HCT116 (cell line): ENCODE data around the gene GALNT7. TPM values are rescaled to one million over a fixed set of nuclear protein-coding genes. Genes with fewer than 3 reads are reported as not detected.

Experiments used
- ATAC-seq: fragments of 200-7000 bp; cut with Tn5 transposase; 2 replicates; pipeline ENCODE4 v1.9.1; 2020; ENCODE audit warnings: mild to moderate bottlenecking, moderate library complexity
- BruUV-seq: library from RNA; stranded (reverse); fragments of 400-500 nt; replicated peaks from 2 replicates; lab custom pipeline; 2021; lab: Mats Ljungman, UMichigan
- CTCF ChIA-PET: fragments of 300-600 bp; sonication (Branson Sonifier 250); formaldehyde crosslinking; loops from one replicate; lab custom pipeline; 2021; ENCODE audit warnings: antibody characterized with exemption; lab: Charles Lee
- POLR2A ChIA-PET: fragments of 300-600, 350-600 bp; sonication (Branson Sonifier 250); formaldehyde crosslinking; loops from one replicate; lab custom pipeline; 2021; ENCODE audit warnings: antibody characterized with exemption; lab: Charles Lee
- RAD21 ChIA-PET, 2 experiments: fragments of 300-600 bp; sonication (Branson Sonifier 250); formaldehyde crosslinking; loops; one replicate each; lab custom pipeline; 2023; ENCODE audit warnings: low total read pairs in 2 of 2; ENCODE audit not compliant: uncharacterized antibody in 2 of 2, unreplicated experiment in 2 of 2, low non-redundant PET in 1 of 2; lab: Charles Lee
- DNase-seq: peaks from one replicate; pipeline ENCODE4 v3.0.0-alpha.2; 2010; ENCODE audit warnings: low read depth, low spot score
- H2AFZ ChIP-seq: fragments of 200-600 bp; shearing (Covaris generic), sonication (generic); 2 replicates; pipeline ENCODE4 v1.6.1; 2017; ENCODE audit warnings: low read depth, mixed run types, mixed read lengths, antibody characterized with exemption, low read length; ENCODE audit not compliant: poor library complexity, severe bottlenecking
- H3K27ac ChIP-seq: 2 replicates; pipeline ENCODE4 v1.5.1; 2012; ENCODE audit warnings: low read depth, low read length
- H3K27me3 ChIP-seq: fragments of 200-600 bp; sonication (generic); 2 replicates; pipeline ENCODE4 v1.6.1; 2016; ENCODE audit warnings: mixed run types, low read length, mixed read lengths; ENCODE audit not compliant: insufficient read depth
- H3K36me3 ChIP-seq, 2 experiments: fragments of 200-500 bp in 1 of 2; fragments of 200-600 bp in 1 of 2; sonication (Bioruptor generic) in 1 of 2; sonication (generic) in 1 of 2; 2 replicates each; pipeline versions ENCODE4 v1.5.1 to v1.6.1; 2014 to 2016; ENCODE audit warnings: low read length in 2 of 2, inconsistent platforms in 1 of 2, mixed read lengths in 1 of 2, mixed run types in 1 of 2; ENCODE audit not compliant: insufficient read depth in 2 of 2, control insufficient read depth in 1 of 2
- H3K4me1 ChIP-seq, 2 experiments: fragments of 200-600 bp in 1 of 2; sonication (generic) in 1 of 2; 2 replicates each; pipeline versions ENCODE4 v1.5.1 to v1.6.1; 2012 to 2017; ENCODE audit warnings: low read length in 2 of 2, inconsistent platforms in 1 of 2, mild to moderate bottlenecking in 1 of 2, mixed read lengths in 1 of 2, mixed run types in 1 of 2, moderate library complexity in 1 of 2; ENCODE audit not compliant: insufficient read depth in 2 of 2, control insufficient read depth in 1 of 2
- H3K4me2 ChIP-seq: fragments of 200-600 bp; sonication (generic); 2 replicates; pipeline ENCODE4 v1.6.1; 2017; ENCODE audit warnings: mixed run types, low read length, mixed read lengths
- H3K4me3 ChIP-seq, 2 experiments: fragments of 200-600 bp in 1 of 2; sonication (generic) in 1 of 2; replicated peaks in 1 of 2; 2 replicates each; pipeline ENCODE4 v1.5.1; 2011 to 2016; ENCODE audit warnings: low read length in 2 of 2, control low read depth in 1 of 2, low read depth in 1 of 2, mild to moderate bottlenecking in 1 of 2, mixed read lengths in 1 of 2, mixed run types in 1 of 2
- H3K79me2 ChIP-seq: fragments of 200-600 bp; sonication (generic); 2 replicates; pipeline ENCODE4 v1.6.1; 2017; ENCODE audit warnings: mild to moderate bottlenecking, mixed run types, low read length, moderate library complexity, mixed read lengths; ENCODE audit not compliant: insufficient read depth
- H3K9ac ChIP-seq: fragments of 200-600 bp; sonication (generic); 2 replicates; pipeline ENCODE4 v1.6.1; 2016; ENCODE audit warnings: low read length, mixed read lengths
- H3K9me2 ChIP-seq: fragments of 200-600 bp; sonication (generic), shearing (Covaris generic); 2 replicates; pipeline ENCODE4 v1.6.1; 2017; ENCODE audit warnings: mixed run types, mild to moderate bottlenecking, moderate library complexity; ENCODE audit not compliant: insufficient read depth
- H3K9me3 ChIP-seq, 2 experiments: fragments of 200-500 bp in 1 of 2; fragments of 200-600 bp in 1 of 2; sonication (Bioruptor generic) in 1 of 2; sonication (generic) in 1 of 2; 2 replicates each; pipeline ENCODE4 v1.6.1; 2014 to 2017; ENCODE audit warnings: low read length in 2 of 2, mixed read lengths in 2 of 2, inconsistent platforms in 1 of 2, low read depth in 1 of 2, mild to moderate bottlenecking in 1 of 2, mixed run types in 1 of 2, moderate library complexity in 1 of 2; ENCODE audit not compliant: control insufficient read depth in 1 of 2, insufficient read depth in 1 of 2
- H4K20me1 ChIP-seq: fragments of 200-600 bp; sonication (generic), shearing (Covaris generic); 2 replicates; pipeline ENCODE4 v1.6.1; 2017; ENCODE audit warnings: mixed run types, mild to moderate bottlenecking, moderate library complexity; ENCODE audit not compliant: insufficient read depth
- CBX3 ChIP-seq: IDR thresholded peaks from 2 replicates; pipeline ENCODE4 v1.6.1; 2012; ENCODE audit warnings: low read depth
- CEBPB ChIP-seq: IDR thresholded peaks from 2 replicates; pipeline ENCODE4 v1.6.1; 2012; ENCODE audit warnings: low read depth
- EGR1 ChIP-seq: IDR thresholded peaks from 2 replicates; pipeline ENCODE4 v1.6.1; 2012; ENCODE audit warnings: low read depth
- ELF1 ChIP-seq: IDR thresholded peaks from 2 replicates; pipeline ENCODE4 v1.6.1; 2012; ENCODE audit warnings: low read depth, borderline replicate concordance
- FOSL1 ChIP-seq: IDR thresholded peaks from 2 replicates; pipeline ENCODE4 v1.6.1; 2012; ENCODE audit warnings: low read depth
- JUND ChIP-seq: IDR thresholded peaks from 2 replicates; pipeline ENCODE4 v1.6.1; 2012
- POLR2A ChIP-seq: IDR thresholded peaks from 2 replicates; pipeline ENCODE4 v1.7.0; 2011; ENCODE audit warnings: borderline replicate concordance; ENCODE audit not compliant: insufficient read depth, insufficient read length; ENCODE audit errors: extremely low read depth
- POLR2AphosphoS5 ChIP-seq: IDR thresholded peaks from 2 replicates; pipeline ENCODE4 v1.6.1; 2011; ENCODE audit warnings: mild to moderate bottlenecking, low read depth, low read length, moderate library complexity
- RAD21 ChIP-seq: IDR thresholded peaks from 2 replicates; pipeline ENCODE4 v1.6.1; 2012; ENCODE audit warnings: low read depth, mild to moderate bottlenecking
- SIN3A ChIP-seq: IDR thresholded peaks from 2 replicates; pipeline ENCODE4 v1.6.1; 2012; ENCODE audit warnings: low read depth
- SP1 ChIP-seq: IDR thresholded peaks from 2 replicates; pipeline ENCODE4 v1.6.1; 2012; ENCODE audit warnings: low read depth
- TCF7L2 ChIP-seq: IDR thresholded peaks from 2 replicates; pipeline ENCODE4 v1.7.0; 2011; ENCODE audit warnings: borderline replicate concordance, inconsistent platforms; ENCODE audit not compliant: insufficient read depth, insufficient read length; ENCODE audit errors: extremely low read depth
- YY1 ChIP-seq: IDR thresholded peaks from 2 replicates; pipeline ENCODE4 v1.6.1; 2011; ENCODE audit warnings: low read length, low read depth, moderate library complexity, mild to moderate bottlenecking; ENCODE audit not compliant: insufficient replicate concordance; ENCODE audit errors: extremely low read depth
- ZFX ChIP-seq: fragments of 450-650 bp; IDR thresholded peaks from 2 replicates; pipeline ENCODE4 v1.6.1; 2017
- ZNF274 ChIP-seq: fragments of 200-500 bp; sonication (Bioruptor generic); IDR thresholded peaks from 2 replicates; pipeline ENCODE4 v1.6.1; 2014; ENCODE audit warnings: mild to moderate bottlenecking, low read depth, low read length, inconsistent platforms
- intact Hi-C: fragments of 100-400 bp; cut with micrococcal nuclease; formaldehyde crosslinking; loops from 2 replicates; pipeline ENCODE4 v1.10.0; 2022
- total RNA-seq: library from RNA; stranded (reverse); gene quantifications from one replicate; pipeline ENCODE4 v1.2.1, GENCODE V29; 2021; ENCODE audit not compliant: unreplicated experiment
- TF ChIP-seq, protein P1 (sequence below): IDR thresholded peaks from 2 replicates; pipeline ENCODE4 v1.6.1; 2012; ENCODE audit warnings: low read depth
- TF ChIP-seq, protein P2 (sequence below): IDR thresholded peaks from 2 replicates; pipeline ENCODE4 v1.6.1; 2012
- TF ChIP-seq, protein P3 (sequence below): IDR thresholded peaks from 2 replicates; pipeline ENCODE4 v1.6.1; 2011; ENCODE audit warnings: mild to moderate bottlenecking, low read length, moderate library complexity; ENCODE audit not compliant: insufficient replicate concordance; ENCODE audit errors: extremely low read depth

The GALNT7 gene
- total RNA-seq, 1 experiment from 2014 or later = 21.3 TPM

DNA sequence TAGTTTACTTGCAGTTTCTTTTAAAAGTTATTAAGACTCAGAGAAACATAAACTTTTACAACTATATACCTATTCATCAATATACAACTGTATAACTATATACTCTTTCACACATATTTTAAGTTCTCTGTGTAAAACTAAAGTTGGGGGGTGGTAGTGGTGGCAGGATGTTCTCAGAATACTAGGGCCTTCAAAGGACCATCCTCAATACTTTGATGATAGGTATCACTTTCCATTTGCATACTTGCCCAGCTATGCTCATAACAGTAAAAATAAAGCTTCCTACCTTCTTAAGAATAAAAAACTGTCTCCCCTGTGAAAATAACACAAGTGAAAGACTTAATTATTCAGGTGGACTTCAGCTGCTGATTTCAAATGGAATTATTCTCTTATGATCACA is 2.9 kb upstream of the GALNT7 start (continued):
- no peak for TF ChIP-seq POLR2AphosphoS5
- no peak for TF ChIP-seq TCF7L2
- TF ChIP-seq RAD21 = no peak
- TF ChIP-seq, all 23 proteins: peak for 0

DNA sequence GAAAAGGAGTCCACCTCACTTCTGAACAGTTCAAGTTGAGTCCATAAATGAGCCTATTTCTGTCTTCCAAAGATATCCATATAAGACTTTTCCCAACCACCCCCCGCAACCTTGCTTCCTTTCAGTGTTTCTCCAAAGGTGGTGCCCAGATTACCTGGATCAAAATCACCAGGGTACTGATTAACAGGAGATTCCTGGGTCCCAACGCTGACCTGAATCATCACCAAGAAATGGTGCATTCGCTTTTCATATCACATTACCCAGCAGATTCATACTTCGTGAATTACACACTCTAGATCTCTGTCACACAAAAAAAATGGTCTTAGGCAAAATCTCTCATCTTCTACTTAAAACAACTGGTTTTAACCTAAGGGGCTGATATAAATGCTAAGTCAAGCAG is 2.1 kb upstream of the GALNT7 start:
- TF ChIP-seq ZFX (no peak), RAD21 (no peak), CEBPB (no peak), SP1 (no peak), TCF7L2 (no peak), ZNF274 (no peak), ELF1 (no peak), YY1 (no peak), JUND (no peak), EGR1 (no peak), SIN3A (no peak), POLR2AphosphoS5 (no peak), POLR2A (no peak), CBX3 (no peak), FOSL1 (no peak)
- TF ChIP-seq, protein P1, sequence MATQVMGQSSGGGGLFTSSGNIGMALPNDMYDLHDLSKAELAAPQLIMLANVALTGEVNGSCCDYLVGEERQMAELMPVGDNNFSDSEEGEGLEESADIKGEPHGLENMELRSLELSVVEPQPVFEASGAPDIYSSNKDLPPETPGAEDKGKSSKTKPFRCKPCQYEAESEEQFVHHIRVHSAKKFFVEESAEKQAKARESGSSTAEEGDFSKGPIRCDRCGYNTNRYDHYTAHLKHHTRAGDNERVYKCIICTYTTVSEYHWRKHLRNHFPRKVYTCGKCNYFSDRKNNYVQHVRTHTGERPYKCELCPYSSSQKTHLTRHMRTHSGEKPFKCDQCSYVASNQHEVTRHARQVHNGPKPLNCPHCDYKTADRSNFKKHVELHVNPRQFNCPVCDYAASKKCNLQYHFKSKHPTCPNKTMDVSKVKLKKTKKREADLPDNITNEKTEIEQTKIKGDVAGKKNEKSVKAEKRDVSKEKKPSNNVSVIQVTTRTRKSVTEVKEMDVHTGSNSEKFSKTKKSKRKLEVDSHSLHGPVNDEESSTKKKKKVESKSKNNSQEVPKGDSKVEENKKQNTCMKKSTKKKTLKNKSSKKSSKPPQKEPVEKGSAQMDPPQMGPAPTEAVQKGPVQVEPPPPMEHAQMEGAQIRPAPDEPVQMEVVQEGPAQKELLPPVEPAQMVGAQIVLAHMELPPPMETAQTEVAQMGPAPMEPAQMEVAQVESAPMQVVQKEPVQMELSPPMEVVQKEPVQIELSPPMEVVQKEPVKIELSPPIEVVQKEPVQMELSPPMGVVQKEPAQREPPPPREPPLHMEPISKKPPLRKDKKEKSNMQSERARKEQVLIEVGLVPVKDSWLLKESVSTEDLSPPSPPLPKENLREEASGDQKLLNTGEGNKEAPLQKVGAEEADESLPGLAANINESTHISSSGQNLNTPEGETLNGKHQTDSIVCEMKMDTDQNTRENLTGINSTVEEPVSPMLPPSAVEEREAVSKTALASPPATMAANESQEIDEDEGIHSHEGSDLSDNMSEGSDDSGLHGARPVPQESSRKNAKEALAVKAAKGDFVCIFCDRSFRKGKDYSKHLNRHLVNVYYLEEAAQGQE = no peak
- TF ChIP-seq, protein P2, sequence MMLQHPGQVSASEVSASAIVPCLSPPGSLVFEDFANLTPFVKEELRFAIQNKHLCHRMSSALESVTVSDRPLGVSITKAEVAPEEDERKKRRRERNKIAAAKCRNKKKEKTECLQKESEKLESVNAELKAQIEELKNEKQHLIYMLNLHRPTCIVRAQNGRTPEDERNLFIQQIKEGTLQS = no peak
- TF ChIP-seq, protein P3, sequence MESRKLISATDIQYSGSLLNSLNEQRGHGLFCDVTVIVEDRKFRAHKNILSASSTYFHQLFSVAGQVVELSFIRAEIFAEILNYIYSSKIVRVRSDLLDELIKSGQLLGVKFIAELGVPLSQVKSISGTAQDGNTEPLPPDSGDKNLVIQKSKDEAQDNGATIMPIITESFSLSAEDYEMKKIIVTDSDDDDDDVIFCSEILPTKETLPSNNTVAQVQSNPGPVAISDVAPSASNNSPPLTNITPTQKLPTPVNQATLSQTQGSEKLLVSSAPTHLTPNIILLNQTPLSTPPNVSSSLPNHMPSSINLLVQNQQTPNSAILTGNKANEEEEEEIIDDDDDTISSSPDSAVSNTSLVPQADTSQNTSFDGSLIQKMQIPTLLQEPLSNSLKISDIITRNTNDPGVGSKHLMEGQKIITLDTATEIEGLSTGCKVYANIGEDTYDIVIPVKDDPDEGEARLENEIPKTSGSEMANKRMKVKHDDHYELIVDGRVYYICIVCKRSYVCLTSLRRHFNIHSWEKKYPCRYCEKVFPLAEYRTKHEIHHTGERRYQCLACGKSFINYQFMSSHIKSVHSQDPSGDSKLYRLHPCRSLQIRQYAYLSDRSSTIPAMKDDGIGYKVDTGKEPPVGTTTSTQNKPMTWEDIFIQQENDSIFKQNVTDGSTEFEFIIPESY = no peak
- ATAC-seq = no peak
- H4K20me1 ChIP-seq = no peaks in the 10 kb centered on the region
- intact Hi-C loops = no loop called here
- no peaks in the 10 kb centered on the region for H3K36me3 ChIP-seq
- no peak overlapping the region for H3K4me3 ChIP-seq
- H3K79me2 ChIP-seq = peaks cover 18% of the 10 kb centered on the region
- H3K9me3 ChIP-seq = no peaks in the 10 kb centered on the region
- POLR2A ChIA-PET = no interaction called here
- no peak overlapping the region for H2AFZ ChIP-seq
- DNase-seq = no peak
- RAD21 ChIA-PET = no interaction called here
- H3K27me3 ChIP-seq = no peaks in the 10 kb centered on the region
- peaks cover 16 to 32% of the 10 kb centered on the region in 2 experiments; a peak in 3 of 4 replicates for H3K4me1 ChIP-seq
- no peak overlapping the region for H3K9ac ChIP-seq
- H3K9me2 ChIP-seq = no peaks in the 10 kb centered on the region
- no peak overlapping the region for H3K4me2 ChIP-seq
- CTCF ChIA-PET = no interaction called here
- no peak overlapping the region for H3K27ac ChIP-seq
- BruUV-seq = no TSS peak
